Measurements from ENCODE around the gene AGPAT4.

DNA sequence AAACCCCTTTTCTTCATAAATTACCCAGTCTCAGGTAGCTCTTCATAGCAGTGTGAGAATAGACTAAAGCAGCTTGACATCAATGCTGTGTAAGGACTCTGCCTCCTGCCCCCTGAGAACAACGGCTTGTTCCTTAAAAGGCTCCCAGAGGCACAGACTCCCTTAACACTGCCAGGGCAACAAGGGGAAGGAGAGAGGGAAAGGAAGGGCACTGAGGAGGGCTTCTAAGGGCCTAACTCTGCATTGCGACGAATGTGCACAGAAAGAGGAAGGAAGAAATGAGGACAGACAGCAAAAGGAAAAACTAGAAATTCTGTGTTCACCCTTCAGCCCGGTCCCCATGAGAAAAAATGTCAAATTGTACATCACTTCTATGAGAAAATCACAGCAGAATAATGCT is 74.0 kb downstream of the AGPAT4 start:
- TF ChIP-seq, protein P1, sequence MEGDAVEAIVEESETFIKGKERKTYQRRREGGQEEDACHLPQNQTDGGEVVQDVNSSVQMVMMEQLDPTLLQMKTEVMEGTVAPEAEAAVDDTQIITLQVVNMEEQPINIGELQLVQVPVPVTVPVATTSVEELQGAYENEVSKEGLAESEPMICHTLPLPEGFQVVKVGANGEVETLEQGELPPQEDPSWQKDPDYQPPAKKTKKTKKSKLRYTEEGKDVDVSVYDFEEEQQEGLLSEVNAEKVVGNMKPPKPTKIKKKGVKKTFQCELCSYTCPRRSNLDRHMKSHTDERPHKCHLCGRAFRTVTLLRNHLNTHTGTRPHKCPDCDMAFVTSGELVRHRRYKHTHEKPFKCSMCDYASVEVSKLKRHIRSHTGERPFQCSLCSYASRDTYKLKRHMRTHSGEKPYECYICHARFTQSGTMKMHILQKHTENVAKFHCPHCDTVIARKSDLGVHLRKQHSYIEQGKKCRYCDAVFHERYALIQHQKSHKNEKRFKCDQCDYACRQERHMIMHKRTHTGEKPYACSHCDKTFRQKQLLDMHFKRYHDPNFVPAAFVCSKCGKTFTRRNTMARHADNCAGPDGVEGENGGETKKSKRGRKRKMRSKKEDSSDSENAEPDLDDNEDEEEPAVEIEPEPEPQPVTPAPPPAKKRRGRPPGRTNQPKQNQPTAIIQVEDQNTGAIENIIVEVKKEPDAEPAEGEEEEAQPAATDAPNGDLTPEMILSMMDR (IDR thresholded peaks at IDR 0.05; ENCODE audit: low read length), result no peak
- TF ChIP-seq EZH2 (optimal IDR thresholded peaks at IDR 0.05; ENCODE audit: low read depth, low read length) (no peak), EZH2phosphoT487 (IDR thresholded peaks at IDR 0.05; ENCODE audit: low read length) (no peak)
